Frontal cortex (tissue), 4 donors: ENCODE results near the gene IL18. TPM values are rescaled to one million over a fixed set of nuclear protein-coding genes. Genes with fewer than 3 reads are reported as not detected.
"Not testable (repeated sequence)": the region's sequence is repeated elsewhere in the genome, so short reads cannot be mapped to it uniquely, and the experiment has no call there.

ENCODE experiments used
- DNase-seq, 2 donors: peaks; one replicate each; pipeline ENCODE4 v3.0.0; 2012; ENCODE audit warnings: low spot score in 2 of 2
- FAIRE-seq: peaks from 2 replicates; lab custom pipeline; 2012; peaks lifted over from hg19 to GRCh38; lab: Jason Lieb, UNC
- total RNA-seq: library from RNA; depleted of rRNA; stranded (reverse); fragments of >200 nt; gene quantifications from one replicate; pipeline ENCODE4 v1.2.3, GENCODE V29; 2014
- donor health status: control.
- donor health status: control.
- donor health status: control.

IL18 gene
- total RNA-seq, 1 donor from 2014 or later: 0.82 TPM

- DNase-seq (no peak), FAIRE-seq (no peak)
Measured at GRCh38 chr11:112173152-112173551, 9.3 kb upstream of the IL18 start.

DNA sequence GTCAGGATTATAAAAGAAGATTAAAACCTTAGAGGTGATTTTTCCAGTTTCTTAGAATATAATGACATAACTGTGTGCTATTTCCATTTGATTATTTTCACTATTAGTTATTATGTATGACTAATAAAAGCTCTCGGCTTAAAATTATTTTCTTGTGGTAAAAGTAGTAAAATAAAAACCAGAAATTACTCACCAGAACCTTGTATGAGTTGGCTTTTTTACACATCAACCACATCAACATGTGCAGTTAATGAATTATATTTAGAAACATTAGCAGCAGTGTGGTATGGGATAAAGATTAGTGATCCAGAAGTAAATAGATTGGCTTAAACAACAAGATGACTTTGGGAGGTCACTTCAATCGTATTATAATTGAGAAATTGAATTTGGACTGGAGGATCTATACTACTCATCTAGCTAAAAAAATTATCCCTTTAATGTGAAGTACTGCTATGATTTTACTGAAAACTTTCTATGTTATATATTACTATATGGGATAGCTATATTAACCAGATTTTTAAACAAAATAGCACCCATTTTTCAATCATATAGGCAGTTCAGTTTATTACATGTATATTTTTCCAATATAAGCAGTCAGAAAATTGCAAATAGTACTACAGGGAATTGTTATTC, 8.6 kb upstream of the IL18 start:
- no peak for DNase-seq
- FAIRE-seq: no peak

DNA sequence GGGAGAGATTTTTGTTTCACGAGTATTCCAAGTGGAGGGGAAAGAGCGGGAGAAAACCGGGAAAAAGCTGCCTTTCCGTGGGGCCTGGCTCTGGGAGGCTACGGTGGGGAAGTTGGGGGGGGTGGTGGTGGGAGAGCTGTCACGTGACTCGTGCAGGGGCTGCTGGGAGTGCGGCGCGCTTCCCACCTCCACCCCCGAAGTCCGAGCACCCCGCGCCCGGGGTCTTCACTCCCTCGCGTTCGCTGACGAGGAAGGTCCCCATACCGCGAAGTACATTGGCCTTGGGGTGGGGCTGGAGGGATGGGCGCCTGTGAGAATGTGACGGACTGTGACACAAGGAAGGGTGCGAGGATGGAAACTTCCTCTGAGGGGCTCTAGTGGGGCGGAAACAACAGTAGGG, 3.3 kb upstream of the IL18 start, which contains the start of gene TEX12:
Gene TEX12 (plus strand): TSS at position 228 of the 400 bp plus-strand sequence. CDS start 1,897 bp downstream, outside the sequence.
- FAIRE-seq (no peak), DNase-seq (no peak)

- DNase-seq (no peak), FAIRE-seq (no peak)
Measured at GRCh38 chr11:112166562-112166961, 2.7 kb upstream of the IL18 start.

- no peak for FAIRE-seq
Measured at GRCh38 chr11:112165049-112165448, 1.2 kb upstream of the IL18 start.

DNA sequence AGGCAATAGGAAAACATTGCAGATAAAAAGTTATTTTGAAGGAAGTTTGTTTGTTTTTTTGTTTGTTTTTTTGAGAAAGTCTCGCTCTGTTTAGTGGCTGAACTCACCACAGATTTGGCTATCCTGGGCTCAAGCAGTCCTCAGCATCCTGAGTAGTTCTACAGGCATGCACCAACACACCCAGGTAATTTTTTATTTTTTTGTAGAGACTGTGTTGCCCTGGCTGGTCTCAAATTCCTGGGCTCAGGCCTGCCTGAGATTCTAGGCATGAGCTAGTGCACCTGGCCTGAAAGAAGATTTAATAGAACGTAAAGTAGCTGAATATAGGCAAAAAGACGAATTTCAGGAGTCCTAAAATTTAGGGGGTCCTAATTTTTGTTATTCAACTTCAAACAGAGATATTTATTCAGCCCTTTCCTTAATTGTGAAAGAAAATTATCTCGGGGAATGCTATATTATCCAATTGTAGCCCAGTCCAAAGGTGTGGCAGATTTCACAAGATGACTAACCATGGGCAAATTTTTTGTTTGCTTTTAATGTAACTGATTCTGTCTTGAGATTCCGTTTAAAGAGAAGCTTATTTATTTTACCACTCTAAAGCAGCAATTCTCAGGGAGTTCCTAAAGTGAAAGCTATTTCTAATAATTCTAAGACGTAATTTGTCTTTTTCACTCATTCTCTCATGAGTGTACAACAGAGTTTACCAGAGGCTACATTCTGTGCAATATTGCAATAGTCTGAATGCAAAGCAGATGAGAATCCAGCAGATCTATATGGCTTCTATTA, 940 bp downstream of the IL18 start:
- FAIRE-seq (no peak), DNase-seq (no peak)

More at GRCh38 chr11:112165049-112165448, 1.2 kb upstream of the IL18 start:
- no peak for DNase-seq

- FAIRE-seq, DNase-seq: not testable (repeated sequence)
Measured at GRCh38 chr11:112162200-112162599, 1.7 kb downstream of the IL18 start.

DNA sequence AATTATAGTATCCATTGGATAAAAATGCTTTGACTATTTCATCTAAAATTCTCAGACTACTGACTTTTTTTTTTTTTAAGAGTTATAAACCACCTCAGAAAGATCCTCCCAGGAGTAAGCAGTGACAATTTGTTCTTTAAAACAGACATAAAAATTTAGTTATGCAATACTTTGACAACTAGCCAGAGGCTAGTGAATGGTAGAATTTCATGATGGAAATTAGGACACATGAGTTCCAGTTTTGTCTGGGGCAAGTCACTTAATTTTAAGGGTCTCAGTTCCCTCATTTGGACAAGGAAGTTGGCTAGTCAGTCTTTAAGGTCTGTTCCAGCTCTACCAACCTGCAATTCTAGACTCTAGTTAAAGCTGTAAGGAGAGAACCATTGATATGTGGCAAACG, 2.9 kb downstream of the IL18 start:
- FAIRE-seq: no peak

DNA sequence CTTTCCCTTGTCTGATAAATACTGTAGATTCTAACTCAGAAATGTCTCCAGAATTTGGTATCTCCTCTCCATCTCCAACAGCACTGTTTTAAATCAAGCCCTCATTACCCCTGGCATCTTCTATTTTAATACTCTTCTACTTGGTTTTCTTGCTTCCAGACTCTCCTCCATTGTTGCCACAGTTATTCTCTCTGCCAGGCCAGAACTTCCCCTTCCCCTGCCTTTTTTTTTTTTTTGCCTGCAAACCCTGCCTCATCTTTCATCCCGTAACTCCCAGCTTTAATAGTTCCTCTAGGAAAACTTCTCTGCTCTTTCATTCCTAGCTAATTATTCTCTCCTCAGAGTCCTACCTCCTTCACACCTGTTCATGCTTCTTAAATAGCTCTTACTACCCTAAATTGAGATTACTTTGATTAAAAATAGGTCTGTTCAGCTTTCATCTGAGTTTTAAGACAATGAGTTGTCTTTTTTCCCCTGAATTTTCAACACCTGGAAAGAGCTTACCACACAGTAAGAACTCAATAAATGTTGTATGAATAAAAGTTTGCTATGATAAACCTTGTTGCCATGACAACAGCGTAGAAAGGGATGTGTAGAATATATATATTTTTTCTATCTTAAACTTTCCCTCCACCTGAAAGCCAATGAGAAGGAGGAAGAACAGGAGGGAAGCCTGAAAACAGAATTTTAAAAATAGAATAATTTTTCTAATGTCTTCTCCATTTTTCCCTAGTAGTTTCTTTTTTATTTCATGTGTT, 3.6 kb downstream of the IL18 start:
- DNase-seq (no peak), FAIRE-seq (no peak)

More for the DNA sequence above, 2.9 kb downstream of the IL18 start:
- no peak for DNase-seq

DNA sequence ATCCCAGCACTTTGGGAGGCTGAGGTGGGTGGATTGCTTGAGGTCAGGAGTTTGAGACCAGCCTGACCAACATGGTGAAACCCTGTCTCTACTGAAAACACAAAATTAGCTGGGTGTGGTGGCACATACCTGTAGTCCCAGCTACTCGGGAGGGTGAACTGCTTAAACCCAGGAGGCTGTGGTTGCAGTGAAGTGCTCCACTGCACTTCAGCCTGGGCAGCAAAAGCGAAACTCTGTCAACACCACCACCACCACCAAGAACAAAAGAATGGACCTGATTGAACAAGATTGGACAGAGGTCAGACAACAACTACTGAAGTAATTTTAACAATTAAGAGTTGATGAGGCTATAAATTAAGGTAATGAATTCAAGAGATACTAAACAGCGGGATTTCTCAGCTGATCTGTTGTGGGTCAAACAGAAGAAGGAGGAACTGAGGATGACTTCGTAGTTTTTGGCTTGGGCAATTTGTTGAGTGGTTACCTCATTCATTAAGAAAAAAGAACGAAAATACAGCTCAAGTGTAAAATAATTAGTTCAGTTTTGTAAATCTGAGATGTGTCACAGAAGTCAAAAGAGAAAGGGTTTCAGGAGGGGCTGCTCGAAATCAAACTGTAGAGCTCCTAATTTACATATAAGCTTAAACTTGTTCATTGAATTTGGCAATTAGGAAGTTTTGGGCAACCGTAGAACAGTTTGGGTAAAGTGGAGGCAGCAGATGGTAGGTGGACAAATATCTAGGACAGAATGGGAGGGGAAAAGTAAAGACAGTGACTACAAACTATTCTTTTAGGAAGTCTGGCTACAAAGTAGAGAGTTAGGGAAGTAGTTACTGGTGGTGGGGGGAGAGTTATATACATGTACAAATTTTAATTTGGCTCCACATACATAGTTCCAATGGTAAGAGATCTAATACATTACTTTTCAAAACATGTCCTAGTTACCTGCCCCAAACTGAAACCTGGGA, 4.5 kb downstream of the IL18 start:
- FAIRE-seq (no peak), DNase-seq (no peak)

DNA sequence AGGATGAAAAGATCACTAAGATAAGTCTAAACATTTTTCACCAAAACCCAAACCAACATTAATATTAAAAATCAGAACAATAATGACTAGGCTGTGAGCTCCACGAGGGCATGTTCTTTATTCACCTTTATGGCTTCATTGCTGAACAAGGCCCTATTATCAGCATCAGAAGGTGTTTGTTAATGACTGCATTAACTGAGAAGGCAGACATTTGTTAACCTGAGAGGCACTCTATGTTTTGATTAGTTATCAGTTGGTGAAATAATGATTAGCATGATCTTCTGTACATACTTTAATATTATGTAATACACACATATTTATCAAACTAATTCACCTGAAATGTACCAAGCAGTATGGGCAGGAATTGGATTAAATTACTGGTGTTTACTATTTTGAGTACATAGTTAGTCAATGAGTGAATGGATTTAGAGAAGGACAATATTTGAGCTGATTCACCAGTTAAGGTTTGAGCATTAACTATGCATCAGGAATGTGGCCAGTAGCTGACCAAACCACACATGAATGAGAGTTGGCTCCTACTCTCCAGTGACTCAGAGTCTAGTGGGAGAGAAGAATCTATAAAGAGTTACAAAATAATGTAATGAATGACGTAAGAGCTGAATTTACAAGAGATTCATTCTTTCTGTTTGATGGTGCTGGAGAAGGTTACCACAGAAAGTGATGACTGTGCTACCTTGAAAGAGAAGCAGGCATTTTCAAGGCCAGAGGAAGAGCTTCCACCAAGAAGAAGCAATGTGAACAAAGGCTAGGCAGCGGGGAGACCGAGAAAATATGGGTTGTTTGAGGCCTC, 6.7 kb downstream of the IL18 start:
- no peak for DNase-seq
- no peak for FAIRE-seq

- peak; percentile 53 for FAIRE-seq
- DNase-seq: no peak
Measured at GRCh38 chr11:112156153-112156955, 7.5 kb downstream of the IL18 start.

- DNase-seq (no peak), FAIRE-seq (no peak)
Measured at GRCh38 chr11:112150517-112150916, 13.4 kb downstream of the IL18 start.

- no peak for FAIRE-seq
- no peak for DNase-seq
Measured at GRCh38 chr11:112143597-112143996, 20.3 kb downstream of the IL18 start.

- no peak for FAIRE-seq
- no peak for DNase-seq
Measured at GRCh38 chr11:112134473-112134872, 29.4 kb downstream of the IL18 start.

GRCh38 chr11:112132737-112133136, 31.2 kb downstream of the IL18 start:
- FAIRE-seq (no peak), DNase-seq (no peak)

DNA sequence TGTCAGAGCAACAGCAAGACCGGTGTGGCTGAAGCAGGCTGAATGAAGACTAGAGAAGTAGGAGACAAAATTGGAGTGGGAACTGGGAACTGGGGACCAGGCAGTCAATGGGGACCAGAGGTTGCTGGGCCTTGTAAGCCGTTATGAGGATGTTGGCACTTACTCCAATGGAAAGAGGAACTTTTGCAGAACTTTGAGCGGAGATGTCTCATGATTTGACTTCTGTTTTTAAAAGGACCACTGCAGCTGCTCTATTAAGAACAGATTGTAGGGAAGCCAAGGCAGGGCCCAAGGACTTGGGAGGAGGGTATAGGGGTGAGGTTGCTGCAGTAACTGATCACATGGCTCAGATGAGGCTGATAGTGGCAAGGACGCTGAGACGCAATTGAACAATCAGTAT, 34.2 kb downstream of the IL18 start:
- no peak for FAIRE-seq
- no peak for DNase-seq
